Measurements from ENCODE around the gene MRPS23.

The MRPS23 gene

DNA sequence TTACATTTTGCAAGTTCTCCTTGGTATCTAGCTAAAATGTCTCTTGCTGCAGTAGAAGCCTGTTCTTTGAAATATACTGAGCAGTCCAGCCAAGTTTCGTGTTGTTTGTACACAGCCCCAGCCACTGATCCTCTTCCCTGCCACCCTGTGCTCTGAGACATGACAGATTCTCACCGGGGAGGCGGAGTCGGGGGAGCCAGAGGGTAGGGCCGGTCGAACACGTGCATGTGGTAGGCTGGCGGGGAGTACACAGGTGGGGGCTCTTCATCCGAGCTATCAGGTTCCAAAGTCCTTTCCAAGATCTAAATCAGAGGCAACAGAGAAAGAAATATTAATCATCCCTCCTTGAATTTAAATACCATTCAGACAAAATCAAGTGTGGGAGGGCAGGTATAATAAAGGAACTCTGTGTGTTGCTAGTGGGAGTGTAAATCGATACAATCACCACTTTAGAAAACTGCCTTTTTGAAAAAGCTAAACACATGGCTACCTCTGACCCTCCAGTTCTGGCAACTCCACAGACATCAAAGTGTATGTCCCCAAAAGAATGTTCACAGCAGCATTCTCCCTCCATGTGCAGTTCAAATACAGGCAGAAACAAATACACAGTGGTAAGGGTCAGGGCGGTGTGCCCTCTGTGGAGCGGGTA lies 29.7 kb upstream of the MRPS23 start:
- no peak for DNase-seq (ENCODE audit: low read depth in 2 of 2)

DNA sequence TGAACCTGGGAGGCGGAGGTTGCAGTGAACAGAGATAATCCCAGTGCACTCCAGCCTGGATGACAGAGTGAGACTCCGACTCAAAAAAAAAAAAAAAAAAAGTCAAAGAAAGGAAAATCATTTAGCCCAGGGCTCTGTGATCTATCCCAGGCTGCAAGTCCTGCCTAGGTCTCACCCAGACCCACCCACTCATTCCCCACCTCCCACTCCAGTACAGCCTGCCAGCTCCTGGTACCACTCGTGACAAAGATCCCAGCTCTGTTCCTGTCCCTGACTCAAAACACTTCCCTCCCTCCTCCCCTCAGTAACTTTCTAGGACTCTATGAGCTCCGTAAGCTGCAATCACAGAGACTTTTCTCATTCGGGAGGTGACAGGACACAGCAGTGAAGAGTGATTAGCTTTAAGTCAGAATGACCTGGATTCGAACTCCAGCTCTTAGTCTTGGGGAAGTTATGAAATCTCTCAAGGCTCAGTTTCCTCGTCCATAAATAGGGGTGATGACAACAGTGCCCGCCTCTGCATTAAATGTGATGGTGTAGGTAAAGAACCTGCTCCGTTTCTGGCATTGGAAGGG lies 28.0 kb upstream of the MRPS23 start:
- no peak for DNase-seq (ENCODE audit: low read depth in 2 of 2)

GRCh38 chr17:57876866-57877237 lies 27.0 kb upstream of the MRPS23 start:
- DNase-seq (ENCODE audit: low read depth in 2 of 2), result no peak

GRCh38 chr17:57876023-57876865 lies 26.4 kb upstream of the MRPS23 start:
- no peak for DNase-seq (ENCODE audit: low read depth in 2 of 2)

- DNase-seq (ENCODE audit: low read depth in 2 of 2), result no peak
Measured at GRCh38 chr17:57875290-57876022, 25.6 kb upstream of the MRPS23 start.

DNA sequence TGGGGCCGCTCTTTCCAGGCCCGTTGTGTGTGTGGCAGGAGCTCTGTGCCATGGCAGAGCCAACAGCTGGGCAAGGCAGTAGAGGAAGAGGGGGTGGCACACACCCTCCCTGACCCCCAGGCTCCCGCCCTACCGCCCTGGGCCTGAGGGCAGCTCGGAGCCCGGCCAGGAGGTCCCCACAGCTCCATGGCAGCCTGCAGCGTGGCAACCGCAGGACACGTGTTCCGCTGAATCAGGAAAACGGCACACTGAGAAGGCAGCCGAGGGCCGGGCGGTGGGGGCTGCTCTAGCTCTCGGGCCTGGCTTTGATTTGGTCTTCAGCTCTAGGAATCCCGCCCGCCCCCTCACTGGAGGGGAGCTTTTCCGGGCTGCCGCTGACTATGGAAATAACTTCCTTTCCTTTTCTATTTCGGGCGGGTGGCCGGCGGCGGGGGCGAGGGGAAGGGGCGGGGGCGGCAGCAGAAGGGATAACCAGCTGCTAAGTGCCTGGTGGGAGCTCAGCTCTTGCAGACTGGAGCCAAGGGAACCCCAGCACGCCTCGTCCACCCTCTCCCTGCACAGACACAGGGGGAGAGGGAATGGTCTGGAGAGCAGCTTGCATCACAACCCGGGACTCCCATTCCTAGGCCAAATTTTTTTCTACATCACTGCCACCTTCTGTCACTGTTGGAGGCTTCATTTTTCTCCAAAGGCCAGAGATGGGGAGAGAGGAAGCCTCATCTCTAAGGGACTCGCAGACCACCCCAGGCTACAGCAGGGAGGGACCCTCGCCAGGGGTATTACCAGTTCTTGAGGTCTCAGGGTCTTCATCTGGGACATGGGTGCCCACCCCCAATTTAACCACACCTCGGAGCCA lies 24.8 kb upstream of the MRPS23 start:
- DNase-seq (ENCODE audit: low read depth in 2 of 2), result no peak

DNA sequence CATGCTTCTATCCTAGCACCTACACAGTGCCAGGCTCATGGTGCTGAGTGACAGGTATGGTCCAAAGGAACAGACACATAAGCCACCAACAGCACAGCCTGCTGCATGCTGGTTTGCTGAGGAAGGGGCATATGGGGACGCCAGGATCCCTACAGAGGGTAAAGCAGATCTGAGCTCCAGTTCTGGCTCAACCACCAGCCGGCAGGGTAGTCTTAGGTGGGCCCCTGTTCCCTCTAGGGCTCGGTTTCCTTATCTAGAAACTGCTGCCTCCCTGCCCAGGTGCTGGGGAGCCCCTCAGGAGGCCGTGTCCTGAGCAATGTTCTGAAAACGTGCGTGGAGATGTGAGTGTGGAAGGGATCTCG lies 24.2 kb upstream of the MRPS23 start:
- DNase-seq (ENCODE audit: low read depth in 2 of 2), result no peak

- no peak for DNase-seq (ENCODE audit: low read depth in 2 of 2)
Measured at GRCh38 chr17:57873261-57874057, 23.6 kb upstream of the MRPS23 start.

DNA sequence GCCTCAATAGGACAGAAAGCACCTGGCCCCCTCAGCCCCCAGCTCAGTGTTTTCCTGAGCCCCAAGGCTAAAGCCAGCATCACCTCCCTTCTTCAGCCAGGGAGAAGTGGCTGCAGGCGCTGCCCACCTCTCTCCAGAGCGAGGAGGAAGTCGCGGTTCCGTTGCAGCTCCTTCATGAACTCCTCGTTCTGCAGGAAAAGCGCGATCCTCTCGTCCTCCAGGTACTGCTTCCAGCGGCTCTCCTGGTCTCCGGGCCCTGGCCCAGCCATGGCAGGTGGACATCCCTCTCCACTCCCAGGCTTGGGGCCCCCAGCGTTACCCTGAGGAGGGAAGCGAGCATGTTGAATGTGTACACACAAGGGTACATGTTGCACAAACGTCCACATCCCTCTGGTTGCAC lies 22.7 kb upstream of the MRPS23 start:
- no peak for DNase-seq (ENCODE audit: low read depth in 2 of 2)

- no peak for DNase-seq (ENCODE audit: low read depth in 2 of 2)
Measured at GRCh38 chr17:57871863-57872262, 22.0 kb upstream of the MRPS23 start.

DNA sequence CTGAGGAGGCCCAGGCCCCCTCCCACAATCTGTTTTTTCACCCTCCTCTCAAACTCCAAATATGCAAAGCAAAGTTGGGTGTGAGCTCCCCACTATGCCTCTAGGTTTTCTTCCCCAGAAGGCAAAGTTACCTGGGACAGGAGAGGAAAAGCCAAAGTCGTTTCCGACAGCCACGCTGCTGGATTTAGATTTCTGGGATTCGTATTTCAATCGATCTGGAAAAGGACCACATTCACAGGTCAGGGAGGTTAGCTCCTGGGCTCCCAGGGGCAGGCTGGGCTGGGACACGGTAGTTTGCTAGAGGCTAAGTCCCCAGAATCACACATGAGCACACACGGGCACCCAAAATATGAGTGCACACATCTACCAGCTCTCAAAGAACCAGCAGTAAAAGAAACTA lies 21.3 kb upstream of the MRPS23 start:
- DNase-seq (ENCODE audit: low read depth in 2 of 2), result no peak

GRCh38 chr17:57870283-57870635 lies 20.4 kb upstream of the MRPS23 start:
- DNase-seq (ENCODE audit: low read depth in 2 of 2), result no peak

DNA sequence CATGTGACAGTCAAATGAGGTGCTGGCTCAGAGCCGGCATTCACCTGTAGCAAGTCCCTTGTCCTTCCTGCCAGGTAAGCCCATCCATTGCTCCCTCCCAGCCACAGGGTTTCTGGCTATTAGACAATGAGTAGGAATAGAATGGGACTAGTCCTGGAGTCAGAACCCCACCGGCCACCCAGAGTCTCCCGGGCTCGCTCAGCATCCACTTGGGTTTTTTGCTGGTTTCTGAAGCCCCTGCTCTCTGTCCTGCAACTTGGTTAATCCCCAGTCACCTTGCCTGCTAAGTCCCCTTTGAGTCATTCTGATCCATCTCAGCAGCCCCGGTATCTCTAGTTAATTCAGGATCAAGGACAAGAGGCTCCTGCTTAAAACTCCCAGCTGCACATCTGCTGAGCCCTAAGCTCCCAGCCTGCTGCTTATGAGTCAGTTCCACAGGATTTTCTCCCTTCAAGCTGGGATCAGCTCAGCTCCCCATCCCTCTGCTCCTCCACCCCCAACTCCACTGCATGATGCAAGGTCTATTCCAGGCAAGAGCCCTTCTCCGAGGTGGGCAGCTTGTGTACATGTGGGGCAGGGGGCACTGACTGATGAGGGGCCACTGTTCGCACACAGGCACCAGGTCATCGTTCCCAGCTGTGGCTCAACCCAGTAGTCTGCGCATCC lies 19.9 kb upstream of the MRPS23 start:
- DNase-seq (ENCODE audit: low read depth in 2 of 2), result no peak

DNA sequence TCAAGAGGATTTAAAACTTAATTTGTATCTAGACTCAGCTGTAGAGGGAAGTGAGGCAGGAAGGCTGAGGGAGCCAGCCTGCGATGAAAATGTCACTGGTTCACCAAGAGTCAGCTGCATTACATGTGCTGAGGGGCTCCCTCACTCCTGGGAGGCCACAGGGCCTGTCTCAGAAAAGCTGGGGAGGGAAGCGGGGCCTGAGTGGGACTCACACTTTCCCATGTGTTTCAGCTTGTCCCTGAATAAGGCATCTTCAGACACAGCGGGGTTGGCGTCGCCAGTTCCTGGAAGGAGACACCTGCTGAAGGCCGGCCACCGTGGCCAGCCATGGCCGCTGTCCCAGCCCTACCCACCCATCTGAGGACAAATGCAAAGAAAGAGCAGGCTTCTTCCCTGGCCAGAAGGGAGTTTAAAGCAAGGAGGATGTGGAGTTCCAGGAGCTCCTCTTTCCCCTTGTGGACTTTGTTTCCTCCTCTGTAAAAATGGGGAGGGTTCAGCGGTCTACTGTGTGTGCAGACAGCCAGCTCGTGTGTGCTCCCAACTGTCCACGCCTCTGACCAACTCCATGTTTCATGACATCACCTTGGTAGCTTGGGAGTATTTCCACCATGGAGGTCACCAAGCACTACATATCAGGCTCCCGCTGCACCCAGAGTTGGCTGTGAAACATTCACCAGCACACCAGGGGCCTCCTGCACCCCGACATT lies 19.2 kb upstream of the MRPS23 start:
- no peak for DNase-seq (ENCODE audit: low read depth in 2 of 2)

- DNase-seq (ENCODE audit: low read depth in 2 of 2), result no peak
Measured at GRCh38 chr17:57868007-57868909, 18.4 kb upstream of the MRPS23 start.

DNA sequence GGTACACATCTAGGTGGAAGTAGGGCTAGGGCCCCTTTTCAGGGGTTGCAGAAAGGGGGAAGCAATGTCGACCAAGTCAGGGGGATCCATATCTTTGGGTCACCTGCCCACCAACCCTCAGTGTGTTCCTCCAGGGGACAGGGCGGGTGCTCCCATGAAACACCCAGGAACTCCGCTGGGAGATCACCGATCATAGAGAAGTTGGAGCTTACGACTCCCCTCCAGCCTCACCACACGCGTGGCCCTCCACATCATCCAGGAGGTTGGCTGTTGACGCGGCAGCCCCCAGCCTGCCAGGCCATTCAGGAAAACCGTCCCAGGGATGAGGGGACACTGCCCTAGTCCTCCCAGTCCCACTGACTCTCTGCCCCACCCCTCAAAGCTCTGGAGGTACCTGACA lies 17.3 kb upstream of the MRPS23 start:
- DNase-seq (ENCODE audit: low read depth in 2 of 2), result no peak

- DNase-seq (ENCODE audit: low read depth in 2 of 2), result no peak
Measured at GRCh38 chr17:57866723-57867122, 16.9 kb upstream of the MRPS23 start.

- DNase-seq (ENCODE audit: low read depth in 2 of 2), result no peak
Measured at GRCh38 chr17:57866319-57866718, 16.5 kb upstream of the MRPS23 start.

DNA sequence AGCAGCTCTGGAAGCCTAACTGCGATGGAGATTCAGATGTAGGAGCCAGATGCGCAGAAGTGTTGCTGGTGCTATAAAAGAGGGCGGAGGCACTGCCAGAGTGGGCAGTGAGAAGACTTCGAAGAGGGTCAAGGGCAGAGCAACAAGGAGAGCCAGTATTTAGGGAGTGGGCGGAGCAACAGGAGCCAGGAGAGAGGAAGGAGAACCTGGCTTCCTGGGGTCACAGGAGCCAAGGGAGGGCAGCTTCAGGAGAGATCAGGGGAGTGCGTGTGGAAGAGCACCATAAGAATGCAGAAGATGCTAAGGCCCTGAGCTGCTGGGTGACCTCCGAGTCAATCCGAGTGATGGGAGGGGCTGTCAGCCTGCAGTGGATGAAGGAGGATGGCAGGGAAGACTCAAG lies 14.4 kb upstream of the MRPS23 start:
- DNase-seq (ENCODE audit: low read depth in 2 of 2), result no peak

Measured in stimulated activated CD4-positive, alpha-beta T cell treated with anti-CD3 and anti-CD28 coated beads, Interleukin-1b, Interleukin-23, amount 100 ng/mL, for 1 hour (primary cell).